ENCODE measurements around the gene GBP6.

DNA sequence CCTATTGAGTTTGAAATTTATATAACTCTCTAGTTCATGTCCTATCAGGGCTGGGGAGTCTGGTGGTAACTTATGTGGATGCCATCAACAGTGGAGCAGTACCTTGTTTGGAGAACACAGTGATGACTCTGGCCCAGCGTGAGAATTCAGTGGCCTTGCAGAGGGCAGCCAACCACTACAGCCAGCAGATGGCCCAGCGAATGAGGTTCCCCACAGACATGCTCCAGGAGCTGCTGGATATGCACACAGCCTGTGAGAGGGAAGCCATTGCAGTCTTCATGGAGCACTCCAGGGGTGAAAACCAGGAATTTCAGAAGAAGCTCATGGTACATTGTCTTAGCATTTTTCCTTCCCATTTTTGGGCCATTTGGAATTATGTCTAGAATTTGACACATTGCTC, 32.0 kb upstream of the GBP6 start:
- TF ChIP-seq, protein P1, sequence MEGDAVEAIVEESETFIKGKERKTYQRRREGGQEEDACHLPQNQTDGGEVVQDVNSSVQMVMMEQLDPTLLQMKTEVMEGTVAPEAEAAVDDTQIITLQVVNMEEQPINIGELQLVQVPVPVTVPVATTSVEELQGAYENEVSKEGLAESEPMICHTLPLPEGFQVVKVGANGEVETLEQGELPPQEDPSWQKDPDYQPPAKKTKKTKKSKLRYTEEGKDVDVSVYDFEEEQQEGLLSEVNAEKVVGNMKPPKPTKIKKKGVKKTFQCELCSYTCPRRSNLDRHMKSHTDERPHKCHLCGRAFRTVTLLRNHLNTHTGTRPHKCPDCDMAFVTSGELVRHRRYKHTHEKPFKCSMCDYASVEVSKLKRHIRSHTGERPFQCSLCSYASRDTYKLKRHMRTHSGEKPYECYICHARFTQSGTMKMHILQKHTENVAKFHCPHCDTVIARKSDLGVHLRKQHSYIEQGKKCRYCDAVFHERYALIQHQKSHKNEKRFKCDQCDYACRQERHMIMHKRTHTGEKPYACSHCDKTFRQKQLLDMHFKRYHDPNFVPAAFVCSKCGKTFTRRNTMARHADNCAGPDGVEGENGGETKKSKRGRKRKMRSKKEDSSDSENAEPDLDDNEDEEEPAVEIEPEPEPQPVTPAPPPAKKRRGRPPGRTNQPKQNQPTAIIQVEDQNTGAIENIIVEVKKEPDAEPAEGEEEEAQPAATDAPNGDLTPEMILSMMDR (IDR thresholded peaks at IDR 0.05) = no peak
- TF ChIP-seq EZH2 (IDR thresholded peaks at IDR 0.05; ENCODE audit: borderline replicate concordance, insufficient read depth, low read depth, low read length, poor library complexity, severe bottlenecking) = no peak

Data from B cell (primary cell).